H9 (cell line): ENCODE data around the gene GRIPAP1. TPM values are rescaled to one million over a fixed set of nuclear protein-coding genes. Genes with fewer than 3 reads are reported as not detected.

ENCODE experiments used
- DNase-seq: peaks from one replicate; pipeline ENCODE4 v3.0.0-alpha.2; 2017
- H2AFZ ChIP-seq: one replicate; pipeline ENCODE4 v1.6.1; 2013; ENCODE audit warnings: mild to moderate bottlenecking, low read length, control low read depth, moderate library complexity
- H2AK5ac ChIP-seq: 2 replicates; pipeline ENCODE4 v1.6.1; 2013; ENCODE audit warnings: low read length, control low read depth, mixed read lengths; ENCODE audit not compliant: insufficient read length
- H2BK120ac ChIP-seq: one replicate; pipeline ENCODE4 v1.6.1; 2013; ENCODE audit warnings: low read depth, mild to moderate bottlenecking, low read length, control low read depth, inconsistent platforms; ENCODE audit not compliant: poor library complexity, severe bottlenecking
- H2BK12ac ChIP-seq: 2 replicates; pipeline ENCODE4 v1.6.1; 2013; ENCODE audit warnings: low read length, control low read depth, mixed read lengths, low read depth; ENCODE audit not compliant: insufficient read length
- H2BK15ac ChIP-seq: 2 replicates; pipeline ENCODE4 v1.6.1; 2013; ENCODE audit warnings: low read depth, low read length, control low read depth
- H2BK20ac ChIP-seq: one replicate; pipeline ENCODE4 v1.6.1; 2013; ENCODE audit warnings: low read depth, mild to moderate bottlenecking, low read length, control low read depth, inconsistent platforms; ENCODE audit not compliant: poor library complexity, severe bottlenecking
- H2BK5ac ChIP-seq: 2 replicates; pipeline ENCODE4 v1.6.1; 2013; ENCODE audit warnings: low read length, control low read depth, mixed read lengths; ENCODE audit not compliant: insufficient read length
- H3K14ac ChIP-seq: 2 replicates; pipeline ENCODE4 v1.6.1; 2013; ENCODE audit warnings: low read length, control low read depth; ENCODE audit not compliant: insufficient read depth
- H3K18ac ChIP-seq: 2 replicates; pipeline ENCODE4 v1.6.1; 2013; ENCODE audit warnings: low read depth, mild to moderate bottlenecking, mixed read lengths, low read length, control low read depth; ENCODE audit not compliant: insufficient read length
- H3K23ac ChIP-seq: 2 replicates; pipeline ENCODE4 v1.6.1; 2013; ENCODE audit warnings: low read length, control low read depth, mixed read lengths, low read depth; ENCODE audit not compliant: insufficient read length
- H3K23me2 ChIP-seq: 2 replicates; pipeline ENCODE4 v1.6.1; 2013; ENCODE audit warnings: low read depth, mild to moderate bottlenecking, mixed read lengths, low read length, control low read depth; ENCODE audit not compliant: insufficient read length, poor library complexity, severe bottlenecking
- H3K27ac ChIP-seq: 2 replicates; pipeline ENCODE4 v1.5.1; 2013; ENCODE audit warnings: low read length, control low read depth, mixed read lengths, low read depth; ENCODE audit not compliant: insufficient read length
- H3K27me3 ChIP-seq: 2 replicates; pipeline ENCODE4 v1.6.1; 2013; ENCODE audit warnings: low read length, control low read depth, inconsistent platforms; ENCODE audit not compliant: insufficient read depth
- H3K4ac ChIP-seq: 2 replicates; pipeline ENCODE4 v1.6.1; 2013; ENCODE audit warnings: low read depth, mild to moderate bottlenecking, control low read depth, inconsistent platforms, low read length, moderate library complexity
- H3K4me1 ChIP-seq: 2 replicates; pipeline ENCODE4 v1.6.1; 2013; ENCODE audit warnings: low read length, control low read depth, inconsistent platforms; ENCODE audit not compliant: insufficient read depth
- H3K4me2 ChIP-seq: 2 replicates; pipeline ENCODE4 v1.6.1; 2013; ENCODE audit warnings: low read length, control low read depth, mixed read lengths; ENCODE audit not compliant: insufficient read length, insufficient read depth
- H3K56ac ChIP-seq: 2 replicates; pipeline ENCODE4 v1.6.1; 2013; ENCODE audit warnings: low read depth, mild to moderate bottlenecking, mixed read lengths, low read length, control low read depth; ENCODE audit not compliant: insufficient read length
- H3K79me1 ChIP-seq: 2 replicates; pipeline ENCODE4 v1.6.1; 2013; ENCODE audit warnings: low read depth, mild to moderate bottlenecking, moderate library complexity, low read length, control low read depth, inconsistent platforms; ENCODE audit not compliant: insufficient read depth, poor library complexity, severe bottlenecking
- H3K79me2 ChIP-seq: 2 replicates; pipeline ENCODE4 v1.6.1; 2013; ENCODE audit warnings: low read length, control low read depth, inconsistent platforms; ENCODE audit not compliant: insufficient read depth
- H3K9ac ChIP-seq: 2 replicates; pipeline ENCODE4 v1.6.1; 2013; ENCODE audit warnings: low read length, control low read depth, mixed read lengths; ENCODE audit not compliant: insufficient read length; ENCODE audit errors: extremely low read depth
- H3K9me3 ChIP-seq: one replicate; pipeline ENCODE4 v1.6.1; 2013; ENCODE audit warnings: low read depth, low read length, inconsistent platforms; ENCODE audit not compliant: control insufficient read depth
- H3T11ph ChIP-seq: one replicate; pipeline ENCODE4 v1.6.1; 2013; ENCODE audit warnings: mild to moderate bottlenecking, low read length, control low read depth, inconsistent platforms
- H4K20me1 ChIP-seq: one replicate; pipeline ENCODE4 v1.6.1; 2013; ENCODE audit not compliant: control insufficient read depth, insufficient read length, insufficient read depth
- H4K5ac ChIP-seq: 2 replicates; pipeline ENCODE4 v1.6.1; 2013; ENCODE audit warnings: low read depth, mild to moderate bottlenecking, mixed read lengths, low read length, control low read depth; ENCODE audit not compliant: insufficient read length
- H4K8ac ChIP-seq: replicated peaks from 2 replicates; pipeline ENCODE4 v1.6.1; 2013; ENCODE audit warnings: low read length, control low read depth, mixed read lengths, low read depth; ENCODE audit not compliant: insufficient read length
- H4K91ac ChIP-seq: 2 replicates; pipeline ENCODE4 v1.6.1; 2013; ENCODE audit warnings: low read depth, mild to moderate bottlenecking, moderate library complexity, mixed read lengths, low read length, control low read depth; ENCODE audit not compliant: insufficient read length
- H3K27ac Mint-ChIP-seq, 3 experiments: 2 replicates in 2 of 3; 3 replicates in 1 of 3; pipeline ENCODE4 v1.8.0; 2020 to 2021; ENCODE audit warnings: mixed read lengths in 3 of 3, mild to moderate bottlenecking in 1 of 3, moderate library complexity in 1 of 3
- H3K27me3 Mint-ChIP-seq: 2 replicates; pipeline ENCODE4 v1.8.0; 2021; ENCODE audit warnings: low read depth, mild to moderate bottlenecking, moderate library complexity, mixed read lengths
- H3K36me3 Mint-ChIP-seq, 3 experiments: 2 replicates in 2 of 3; 3 replicates in 1 of 3; pipeline ENCODE4 v1.8.0; 2020 to 2021; ENCODE audit warnings: low read depth in 3 of 3, mixed read lengths in 3 of 3; ENCODE audit not compliant: insufficient read depth in 1 of 3
- H3K4me1 Mint-ChIP-seq, 2 experiments: 2 replicates each; pipeline ENCODE4 v1.8.0; 2020; ENCODE audit warnings: mixed read lengths in 2 of 2
- H3K4me3 Mint-ChIP-seq, 2 experiments: 2 replicates in 1 of 2; 3 replicates in 1 of 2; pipeline ENCODE4 v1.8.0; 2020 to 2021; ENCODE audit warnings: mild to moderate bottlenecking in 2 of 2, mixed read lengths in 2 of 2, moderate library complexity in 1 of 2
- H3K9me3 Mint-ChIP-seq, 2 experiments: 2 replicates in 1 of 2; 3 replicates in 1 of 2; pipeline ENCODE4 v1.8.0; 2020; ENCODE audit warnings: mild to moderate bottlenecking in 2 of 2, mixed read lengths in 2 of 2, moderate library complexity in 1 of 2
- WGBS: extraction: QIAGEN DNeasy Blood & Tissue Kit; methylation state at CpG from one replicate; pipeline ENCODE4 v1.1.7; 2013; ENCODE audit warnings: missing lambda C conversion rate, low lambda C conversion rate, mixed read lengths; ENCODE audit not compliant: insufficient read length; ENCODE audit errors: extremely low coverage; 5-methylcytosine and 5-hydroxymethylcytosine counted together
- total RNA-seq: library from RNA; stranded (reverse); gene quantifications from 2 replicates; pipeline ENCODE4 v1.2.1, GENCODE V29; 2021
- TF ChIP-seq, protein P1 (sequence below): fragments of 200-600 bp; sonication (generic); conservative IDR thresholded peaks from 3 replicates; pipeline ENCODE4 v1.8.0; 2021; ENCODE audit warnings: antibody characterized with exemption, mild to moderate bottlenecking

The GRIPAP1 gene
- total RNA-seq, 1 experiment from 2014 or later: 71.8 TPM

DNA sequence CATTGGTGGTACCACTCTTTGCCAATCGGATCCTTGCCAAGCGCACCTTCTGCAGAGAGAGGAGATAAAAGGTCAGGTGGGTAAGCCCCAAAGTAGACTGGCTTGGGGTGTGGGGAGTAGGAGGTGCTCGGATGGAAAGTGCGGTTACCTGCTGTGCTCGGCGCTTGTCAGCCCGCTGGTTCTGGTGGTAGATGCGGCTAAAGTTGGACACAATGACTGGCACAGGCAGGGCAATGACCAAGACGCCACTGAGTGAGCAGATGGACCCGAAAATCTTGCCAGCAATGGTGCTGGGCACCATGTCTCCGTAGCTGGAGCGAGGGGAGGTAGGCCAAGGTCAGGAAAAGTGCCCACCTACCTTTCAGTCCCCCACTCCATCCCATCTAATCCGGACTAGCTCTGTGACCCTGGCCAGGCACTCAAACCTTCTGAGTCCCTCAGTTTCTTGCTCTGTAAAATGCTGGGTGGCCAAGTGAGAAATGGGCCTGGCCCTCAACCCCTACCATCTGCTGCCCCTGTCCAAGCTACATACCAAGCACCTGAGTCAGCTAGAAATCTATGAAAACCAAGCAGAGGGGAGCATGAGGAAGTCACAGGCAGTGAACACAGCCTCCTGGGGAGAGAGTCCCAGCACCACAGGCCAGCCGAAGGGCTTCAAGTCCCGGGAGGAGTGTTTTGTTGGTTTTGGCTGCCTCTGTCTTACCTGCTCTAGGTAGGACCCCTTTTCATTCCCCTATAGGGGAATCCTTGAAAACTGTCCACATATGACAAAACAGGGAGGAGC is 35.1 kb downstream of the GRIPAP1 start:
- Histone ChIP-seq H2AK5ac (no peak overlapping the region), H3K18ac (no peak overlapping the region), H2AFZ (no peak overlapping the region), H3K56ac (no peak overlapping the region), H3K9me3 (no peaks in the 10 kb centered on the region), H3T11ph (no peak overlapping the region), H3K27me3 (no peaks in the 10 kb centered on the region), H4K91ac (no peak overlapping the region), H3K27ac (no peak overlapping the region), H3K79me2 (no peaks in the 10 kb centered on the region), H4K8ac (no peak overlapping the region), H3K23me2 (peaks cover 7% of the 10 kb centered on the region), H4K20me1 (no peaks in the 10 kb centered on the region), H3K14ac (no peak overlapping the region), H3K4ac (no peak overlapping the region), H3K9ac (no peak overlapping the region), H3K4me2 (no peak overlapping the region), H2BK20ac (no peak overlapping the region), H4K5ac (no peak overlapping the region), H3K4me1 (no peaks in the 10 kb centered on the region), H3K23ac (no peak overlapping the region), H2BK12ac (no peak overlapping the region), H2BK5ac (no peak overlapping the region), H3K79me1 (no peaks in the 10 kb centered on the region), H2BK120ac (no peak overlapping the region), H2BK15ac (no peak overlapping the region)
- Mint-ChIP-seq H3K9me3 (peaks cover 61 to 75% of the 10 kb centered on the region in 2 experiments), H3K4me3 (no peak overlapping the region), H3K36me3 (peaks cover 15 to 18% (median 16%) of the 10 kb centered on the region in 3 experiments; a peak in 6 of 7 replicates), H3K4me1 (peaks cover 8 to 9% of the 10 kb centered on the region in 2 experiments; a peak in 3 of 4 replicates), H3K27me3 (no peaks in the 10 kb centered on the region; the same call in 1 of the 2 replicates), H3K27ac (no peak overlapping the region)
- no CpG with 5 or more reads among the region's 15 CpGs for WGBS
- no peak for DNase-seq
- TF ChIP-seq, protein P1, sequence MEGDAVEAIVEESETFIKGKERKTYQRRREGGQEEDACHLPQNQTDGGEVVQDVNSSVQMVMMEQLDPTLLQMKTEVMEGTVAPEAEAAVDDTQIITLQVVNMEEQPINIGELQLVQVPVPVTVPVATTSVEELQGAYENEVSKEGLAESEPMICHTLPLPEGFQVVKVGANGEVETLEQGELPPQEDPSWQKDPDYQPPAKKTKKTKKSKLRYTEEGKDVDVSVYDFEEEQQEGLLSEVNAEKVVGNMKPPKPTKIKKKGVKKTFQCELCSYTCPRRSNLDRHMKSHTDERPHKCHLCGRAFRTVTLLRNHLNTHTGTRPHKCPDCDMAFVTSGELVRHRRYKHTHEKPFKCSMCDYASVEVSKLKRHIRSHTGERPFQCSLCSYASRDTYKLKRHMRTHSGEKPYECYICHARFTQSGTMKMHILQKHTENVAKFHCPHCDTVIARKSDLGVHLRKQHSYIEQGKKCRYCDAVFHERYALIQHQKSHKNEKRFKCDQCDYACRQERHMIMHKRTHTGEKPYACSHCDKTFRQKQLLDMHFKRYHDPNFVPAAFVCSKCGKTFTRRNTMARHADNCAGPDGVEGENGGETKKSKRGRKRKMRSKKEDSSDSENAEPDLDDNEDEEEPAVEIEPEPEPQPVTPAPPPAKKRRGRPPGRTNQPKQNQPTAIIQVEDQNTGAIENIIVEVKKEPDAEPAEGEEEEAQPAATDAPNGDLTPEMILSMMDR: no peak
